GM23248 (cell line): Measurements from ENCODE around the gene SERPINH1. TPM values are rescaled to one million over a fixed set of nuclear protein-coding genes. Genes with fewer than 3 reads are reported as not detected.

Source experiments
- DNase-seq: peaks from one replicate; pipeline ENCODE4 v3.0.0-alpha.2; 2015
- H2AFZ ChIP-seq: fragments of 200-600 bp; sonication (generic); 2 replicates; pipeline ENCODE4 v1.6.1; 2016; ENCODE audit warnings: antibody characterized with exemption
- H3F3A ChIP-seq: fragments of 200-600 bp; sonication (generic); 2 replicates; pipeline ENCODE4 v1.6.1; 2016; ENCODE audit warnings: mild to moderate bottlenecking, antibody characterized with exemption, mixed run types; ENCODE audit not compliant: insufficient read depth
- H3K27ac ChIP-seq: fragments of 200-600 bp; sonication (generic); 2 replicates; pipeline ENCODE4 v1.5.1; 2016; ENCODE audit warnings: mild to moderate bottlenecking
- H3K27me3 ChIP-seq: fragments of 200-600 bp; sonication (generic); replicated peaks from 2 replicates; pipeline ENCODE4 v1.6.1; 2016; ENCODE audit warnings: mild to moderate bottlenecking; ENCODE audit not compliant: insufficient read depth
- H3K36me3 ChIP-seq: fragments of 200-600 bp; sonication (generic); 2 replicates; pipeline ENCODE4 v1.6.1; 2016; ENCODE audit warnings: low read depth, mild to moderate bottlenecking
- H3K4me1 ChIP-seq: fragments of 200-600 bp; sonication (generic); 2 replicates; pipeline ENCODE4 v1.6.1; 2016; ENCODE audit warnings: mild to moderate bottlenecking; ENCODE audit not compliant: insufficient read depth
- H3K4me2 ChIP-seq: fragments of 200-600 bp; sonication (generic); one replicate; pipeline ENCODE4 v1.6.1; 2016; ENCODE audit warnings: mild to moderate bottlenecking; ENCODE audit not compliant: unreplicated experiment
- H3K4me3 ChIP-seq: fragments of 200-600 bp; sonication (generic); 2 replicates; pipeline ENCODE4 v1.5.1; 2016; ENCODE audit warnings: mild to moderate bottlenecking
- H3K79me2 ChIP-seq: fragments of 200-600 bp; sonication (generic); 2 replicates; pipeline ENCODE4 v1.6.1; 2016; ENCODE audit warnings: mild to moderate bottlenecking; ENCODE audit not compliant: insufficient read depth
- H3K9ac ChIP-seq: fragments of 200-600 bp; sonication (generic); 2 replicates; pipeline ENCODE4 v1.6.1; 2016; ENCODE audit warnings: mild to moderate bottlenecking
- H3K9me2 ChIP-seq: fragments of 200-600 bp; sonication (generic); 2 replicates; pipeline ENCODE4 v1.6.1; 2016; ENCODE audit warnings: mixed run types, mild to moderate bottlenecking, moderate library complexity; ENCODE audit not compliant: insufficient read depth
- H3K9me3 ChIP-seq: fragments of 200-600 bp; sonication (generic); one replicate; pipeline ENCODE4 v1.6.1; 2017; ENCODE audit warnings: low read depth
- H4K20me1 ChIP-seq: fragments of 200-600 bp; sonication (generic); 2 replicates; pipeline ENCODE4 v1.6.0; 2016; ENCODE audit not compliant: insufficient read depth
- EZH2 ChIP-seq: fragments of 200-600 bp; sonication (generic); IDR thresholded peaks from 2 replicates; pipeline ENCODE4 v1.6.1; 2018; ENCODE audit warnings: antibody characterized with exemption, mild to moderate bottlenecking; ENCODE audit not compliant: insufficient read depth, poor library complexity, severe bottlenecking
- EZH2phosphoT487 ChIP-seq: fragments of 200-600 bp; sonication (generic); IDR thresholded peaks from 2 replicates; pipeline ENCODE4 v1.6.1; 2018; ENCODE audit warnings: antibody characterized with exemption, moderate library complexity, mild to moderate bottlenecking, low read depth; ENCODE audit not compliant: insufficient read depth
- WGBS, 2 experiments: methylation state at CpG; one replicate each; pipeline ENCODE4 v1.1.6; 2015 to 2017; ENCODE audit warnings: low lambda C conversion rate in 2 of 2, low coverage in 1 of 2; ENCODE audit errors: missing lambda C conversion rate in 2 of 2; 5-methylcytosine and 5-hydroxymethylcytosine counted together
- in situ Hi-C: fragments of 300-500 bp; cut with MboI; formaldehyde crosslinking; loops from 2 replicates; pipeline ENCODE4 v1.15.0; 2020
- polyA plus RNA-seq: library from polyadenylated mRNA; unstranded; fragments of >200 nt; fragmentation: Nextera tagmentation; extraction: Ambion mirVana; gene quantifications from 2 replicates; pipeline ENCODE4 v1.2.1, GENCODE V29; 2016
- total RNA-seq: library from RNA; depleted of rRNA; stranded (reverse); fragments of >200 nt; shearing (Covaris generic); gene quantifications from 2 replicates; pipeline ENCODE4 v1.2.3, GENCODE V29; 2014

Gene SERPINH1
- total and polyA plus RNA-seq, 2 experiments from 2014 or later, result 520 to 1,872 TPM

DNA sequence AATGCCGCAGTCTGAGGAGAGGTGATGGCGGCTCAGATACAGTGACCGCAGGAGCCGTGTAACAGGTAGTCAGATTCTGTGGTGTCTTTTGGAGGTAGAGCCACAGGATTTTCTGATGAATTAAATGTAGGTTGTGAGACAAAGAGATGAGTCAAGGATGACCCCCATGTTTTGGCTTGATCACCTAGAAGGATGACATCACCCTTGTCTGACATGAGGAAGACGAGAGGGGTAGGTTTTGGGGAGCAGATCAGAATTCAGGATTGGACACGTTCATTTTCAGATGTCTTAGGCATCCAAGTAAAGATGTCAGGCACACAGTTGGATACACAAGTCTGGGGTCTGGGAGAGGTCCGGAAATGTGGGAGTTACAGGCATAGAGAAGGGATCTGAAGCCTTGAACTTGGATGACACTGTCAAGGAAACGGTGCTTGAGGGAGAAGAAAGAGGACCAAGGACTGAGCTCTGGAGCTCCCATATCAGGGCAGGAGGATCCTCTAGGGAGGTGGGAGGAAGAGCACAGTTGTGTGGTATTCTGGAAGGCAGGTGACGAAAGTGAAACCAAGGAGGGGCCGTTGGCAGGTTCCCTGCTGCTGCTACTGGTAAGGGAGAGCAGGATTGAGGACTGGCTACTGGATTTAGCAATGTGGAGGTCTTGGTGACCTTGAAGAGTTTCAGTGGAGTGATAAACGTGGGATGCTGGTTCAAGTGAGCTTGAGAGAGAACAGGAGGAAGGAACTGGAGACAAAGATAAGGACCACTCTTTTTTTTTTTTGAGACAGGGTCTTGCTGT is 23.7 kb upstream of the SERPINH1 start:
- no peak for DNase-seq
- no peak for TF ChIP-seq EZH2
- TF ChIP-seq EZH2phosphoT487, result no peak
- H4K20me1 ChIP-seq, result no peaks in the 10 kb centered on the region
- no peak overlapping the region for H3K4me3 ChIP-seq
- H3K9me2 ChIP-seq, result no peaks in the 10 kb centered on the region
- no peaks in the 10 kb centered on the region for H3K79me2 ChIP-seq
- H3K27me3 ChIP-seq, result no peaks in the 10 kb centered on the region
- H3K27ac ChIP-seq, result no peak overlapping the region
- 79 to 84% methylated on average over 11 of the region's 11 CpGs for WGBS, 2 experiments
- no peaks in the 10 kb centered on the region for H3F3A ChIP-seq
- H3K9me3 ChIP-seq, result no peaks in the 10 kb centered on the region
- no peak overlapping the region for H2AFZ ChIP-seq
- H3K36me3 ChIP-seq, result no peaks in the 10 kb centered on the region
- in situ Hi-C loops, result loop anchor here (10.0 kb wide), 1 partner anchor 264 kb away; no protein-coding TSS in a partner anchor
- H3K9ac ChIP-seq, result no peak overlapping the region
- H3K4me2 ChIP-seq, result no peak overlapping the region
- 0 out of 2 replicates have a peak, but pooled peaks cover 3% of the 10 kb centered on the region for H3K4me1 ChIP-seq

DNA sequence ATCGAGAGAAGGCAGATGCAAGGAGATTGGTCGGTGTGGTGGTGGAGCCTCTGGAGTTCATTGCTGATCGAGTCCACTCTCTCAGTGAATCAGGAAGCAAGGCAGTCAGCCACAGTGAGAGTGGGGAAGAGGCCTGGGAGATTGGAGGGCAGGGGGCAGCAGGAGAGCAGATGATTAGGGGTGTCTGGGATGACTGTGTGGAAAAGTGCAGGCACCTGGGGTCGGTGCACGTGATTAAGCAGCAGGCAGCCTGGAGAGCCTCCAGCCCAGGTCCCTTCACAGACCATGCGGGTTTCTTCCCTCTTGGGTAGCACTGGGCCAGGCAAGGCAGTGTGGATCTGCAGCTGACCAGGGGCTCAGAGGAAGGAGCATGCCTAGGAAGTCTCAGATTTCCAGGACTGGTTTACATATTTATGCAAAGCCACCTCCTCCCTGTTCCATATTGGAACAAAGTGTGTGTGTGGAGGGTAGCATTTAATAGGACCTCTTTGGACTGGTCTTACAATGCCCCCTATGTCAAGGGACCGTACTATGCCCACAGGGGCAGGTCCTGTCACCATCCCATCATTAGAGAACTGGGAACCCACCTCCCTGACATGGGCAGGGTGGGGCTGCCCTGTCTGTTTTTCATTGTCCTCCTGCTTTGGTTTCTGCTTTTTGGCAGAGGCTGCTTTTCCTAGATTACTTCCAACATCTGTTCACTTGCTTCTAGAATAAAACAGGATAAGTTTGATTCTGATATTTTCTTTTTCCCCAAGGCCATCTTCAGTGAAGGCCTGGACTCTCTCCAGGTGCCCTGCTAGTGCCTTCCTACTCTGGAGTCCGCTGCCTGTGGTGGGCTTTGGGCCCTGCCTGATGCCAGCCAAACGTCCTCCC is 22.4 kb upstream of the SERPINH1 start:
- H3K4me2 ChIP-seq, result no peak overlapping the region
- DNase-seq, result no peak
- H2AFZ ChIP-seq, result no peak overlapping the region
- no peak overlapping the region for H3K9ac ChIP-seq
- no peak overlapping the region for H3K4me3 ChIP-seq
- H3F3A ChIP-seq, result no peaks in the 10 kb centered on the region
- no peaks in the 10 kb centered on the region for H3K4me1 ChIP-seq
- in situ Hi-C loops, result loop anchor here (10.0 kb wide), 1 partner anchor 265 kb away; no protein-coding TSS in a partner anchor
- WGBS, 2 experiments, result 54 to 59% methylated on average over 9 of the region's 9 CpGs
- no peak overlapping the region for H3K27ac ChIP-seq
- H3K9me2 ChIP-seq, result no peaks in the 10 kb centered on the region
- H3K9me3 ChIP-seq, result no peaks in the 10 kb centered on the region
- H4K20me1 ChIP-seq, result no peaks in the 10 kb centered on the region
- no peaks in the 10 kb centered on the region for H3K36me3 ChIP-seq
- no peaks in the 10 kb centered on the region for H3K27me3 ChIP-seq
- no peaks in the 10 kb centered on the region for H3K79me2 ChIP-seq
- TF ChIP-seq EZH2 (no peak), EZH2phosphoT487 (no peak)

DNA sequence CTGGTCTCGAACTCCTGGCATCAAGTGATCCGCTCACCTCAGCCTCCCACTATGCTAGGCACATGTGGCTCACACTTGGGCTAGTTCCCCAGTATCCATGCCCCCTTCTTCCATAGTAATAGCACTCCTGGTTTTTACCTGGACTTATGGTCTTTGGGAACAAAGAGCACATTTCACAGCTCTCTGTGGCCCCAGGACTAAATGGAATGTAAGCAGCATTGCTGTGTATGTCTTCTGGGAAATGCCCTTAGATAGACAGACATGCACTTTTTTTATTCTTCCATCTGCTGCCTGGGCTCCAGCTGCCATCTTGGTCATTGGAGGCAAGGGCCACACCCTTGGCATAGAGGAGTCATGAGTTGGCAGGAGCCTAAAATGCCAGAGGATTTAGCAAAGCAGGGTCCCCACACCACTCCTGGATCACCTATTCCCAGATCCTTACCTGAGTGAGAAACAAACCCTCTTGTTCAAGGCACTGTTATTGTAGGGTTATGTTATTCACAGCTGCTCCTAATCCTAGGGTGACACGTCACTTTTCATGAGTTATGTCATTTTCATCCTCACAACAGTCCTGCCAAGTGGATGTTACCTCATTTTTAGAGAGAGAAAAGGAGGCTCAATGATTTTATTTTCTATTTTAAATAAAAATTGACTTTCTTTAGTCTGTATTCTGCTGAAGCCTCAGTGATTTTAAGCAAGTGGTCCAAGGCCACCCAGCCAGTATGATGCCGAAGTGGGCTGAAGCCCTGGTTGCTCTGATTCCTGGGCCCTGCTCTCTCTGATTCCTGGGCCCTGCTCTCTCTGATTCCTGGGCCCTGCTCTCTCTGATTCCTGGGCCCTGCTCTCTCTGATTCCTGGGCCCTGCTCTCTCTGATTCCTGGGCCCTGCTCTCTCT is 20.6 kb upstream of the SERPINH1 start:
- H3K9ac ChIP-seq, result no peak overlapping the region
- H2AFZ ChIP-seq, result no peak overlapping the region
- no peak overlapping the region for H3K4me3 ChIP-seq
- no peaks in the 10 kb centered on the region for H3K4me1 ChIP-seq
- H3F3A ChIP-seq, result no peaks in the 10 kb centered on the region
- H3K79me2 ChIP-seq, result no peaks in the 10 kb centered on the region
- DNase-seq, result peak; percentile 40
- no peaks in the 10 kb centered on the region for H3K9me3 ChIP-seq
- H3K27ac ChIP-seq, result no peak overlapping the region
- no peaks in the 10 kb centered on the region for H3K36me3 ChIP-seq
- H3K27me3 ChIP-seq, result no peaks in the 10 kb centered on the region
- H3K4me2 ChIP-seq, result no peak overlapping the region
- H3K9me2 ChIP-seq, result no peaks in the 10 kb centered on the region
- in situ Hi-C loops, result no loop called here
- no peaks in the 10 kb centered on the region for H4K20me1 ChIP-seq
- TF ChIP-seq EZH2phosphoT487 (no peak), EZH2 (no peak)
- 83% methylated on average over 4 of the region's 4 CpGs for WGBS, 2 experiments

DNA sequence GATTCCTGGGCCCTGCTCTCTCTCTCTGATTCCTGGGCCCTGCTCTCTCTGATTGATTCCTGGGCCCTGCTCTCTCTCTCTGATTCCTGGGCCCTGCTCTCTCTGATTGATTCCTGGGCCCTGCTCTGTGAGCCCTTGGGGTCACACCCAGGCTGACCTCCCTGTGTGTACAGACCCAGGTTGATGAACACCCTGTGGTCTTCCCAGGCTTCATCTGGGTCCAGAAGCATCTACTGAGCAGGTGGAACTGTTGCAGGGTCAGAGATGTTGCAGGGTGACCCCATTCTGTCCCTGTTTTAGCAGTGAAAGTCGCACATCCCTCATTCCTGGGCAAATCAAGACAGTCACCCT is 20.0 kb upstream of the SERPINH1 start:
- H3K79me2 ChIP-seq, result no peaks in the 10 kb centered on the region
- no peak overlapping the region for H3K27ac ChIP-seq
- in situ Hi-C loops, result no loop called here
- no peaks in the 10 kb centered on the region for H4K20me1 ChIP-seq
- H3K9ac ChIP-seq, result no peak overlapping the region
- no peaks in the 10 kb centered on the region for H3K4me1 ChIP-seq
- WGBS, 2 experiments, result 81 to 86% methylated on average over 1 of the region's 1 CpG
- H3K9me3 ChIP-seq, result no peaks in the 10 kb centered on the region
- no peak for DNase-seq
- TF ChIP-seq EZH2phosphoT487 (no peak), EZH2 (no peak)
- H3K4me2 ChIP-seq, result no peak overlapping the region
- H2AFZ ChIP-seq, result no peak overlapping the region
- H3K27me3 ChIP-seq, result no peaks in the 10 kb centered on the region
- H3K4me3 ChIP-seq, result no peak overlapping the region
- H3F3A ChIP-seq, result no peaks in the 10 kb centered on the region
- H3K9me2 ChIP-seq, result no peaks in the 10 kb centered on the region
- no peaks in the 10 kb centered on the region for H3K36me3 ChIP-seq
